Esophagus squamous epithelium (tissue), 4 donors: ENCODE measurements around the gene DMRTC2.

Experiments
- POLR2A ChIP-seq, 4 donors: fragments of 450-650 bp; IDR thresholded peaks; one replicate each; pipeline ENCODE4 v1.6.1; 2017; ENCODE audit warnings: antibody characterized with exemption in 4 of 4, mild to moderate bottlenecking in 4 of 4, moderate library complexity in 3 of 4
- TF ChIP-seq, protein P1 (sequence below), 6 experiments: fragments of 450-650 bp in 4 of 6; fragments of 200-600 bp in 2 of 6; sonication (generic) in 2 of 6; IDR thresholded peaks; one replicate each; pipeline ENCODE4 v1.5.1; 2016 to 2019; ENCODE audit warnings: antibody characterized with exemption in 6 of 6, mild to moderate bottlenecking in 4 of 6, moderate library complexity in 4 of 6

DNA sequence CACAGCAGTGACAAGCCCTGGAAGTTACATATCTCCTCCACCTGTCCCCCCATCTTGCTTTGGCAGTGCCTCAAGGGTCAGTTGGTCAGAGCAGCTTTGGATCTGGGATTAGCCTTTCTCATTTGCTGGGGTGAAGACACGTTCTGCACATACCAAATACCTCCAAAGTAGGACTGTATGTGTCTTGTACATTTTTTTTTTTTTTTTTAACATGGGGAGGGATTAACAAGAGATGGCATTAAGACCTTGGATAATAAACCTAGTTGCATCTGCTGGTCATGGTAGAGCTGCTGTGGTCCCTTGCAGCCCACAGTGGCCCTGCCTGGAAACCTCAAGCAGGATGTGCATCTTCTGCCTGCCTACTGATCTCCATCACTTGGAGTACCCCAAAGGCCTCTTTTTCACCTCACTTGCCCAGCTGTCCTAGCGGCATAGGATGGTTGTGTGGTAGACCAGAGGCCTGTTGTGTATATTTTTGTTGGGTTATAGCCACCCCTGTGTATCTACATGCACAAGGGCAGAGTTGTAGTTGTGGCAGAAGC, 17.7 kb downstream of the DMRTC2 start:
- TF ChIP-seq, protein P1, sequence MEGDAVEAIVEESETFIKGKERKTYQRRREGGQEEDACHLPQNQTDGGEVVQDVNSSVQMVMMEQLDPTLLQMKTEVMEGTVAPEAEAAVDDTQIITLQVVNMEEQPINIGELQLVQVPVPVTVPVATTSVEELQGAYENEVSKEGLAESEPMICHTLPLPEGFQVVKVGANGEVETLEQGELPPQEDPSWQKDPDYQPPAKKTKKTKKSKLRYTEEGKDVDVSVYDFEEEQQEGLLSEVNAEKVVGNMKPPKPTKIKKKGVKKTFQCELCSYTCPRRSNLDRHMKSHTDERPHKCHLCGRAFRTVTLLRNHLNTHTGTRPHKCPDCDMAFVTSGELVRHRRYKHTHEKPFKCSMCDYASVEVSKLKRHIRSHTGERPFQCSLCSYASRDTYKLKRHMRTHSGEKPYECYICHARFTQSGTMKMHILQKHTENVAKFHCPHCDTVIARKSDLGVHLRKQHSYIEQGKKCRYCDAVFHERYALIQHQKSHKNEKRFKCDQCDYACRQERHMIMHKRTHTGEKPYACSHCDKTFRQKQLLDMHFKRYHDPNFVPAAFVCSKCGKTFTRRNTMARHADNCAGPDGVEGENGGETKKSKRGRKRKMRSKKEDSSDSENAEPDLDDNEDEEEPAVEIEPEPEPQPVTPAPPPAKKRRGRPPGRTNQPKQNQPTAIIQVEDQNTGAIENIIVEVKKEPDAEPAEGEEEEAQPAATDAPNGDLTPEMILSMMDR (IDR thresholded peaks at IDR 0.05), result no peak
- TF ChIP-seq POLR2A (IDR thresholded peaks at IDR 0.05), result no peak
